ENCODE results near the gene PLEKHA1. TPM values are rescaled to one million over a fixed set of nuclear protein-coding genes. Genes with fewer than 3 reads are reported as not detected.

PLEKHA1 gene
- total RNA-seq, 1 donor from 2014 or later: 44.3 TPM

GRCh38 chr10:122461367-122461728, 86.8 kb downstream of the PLEKHA1 start, which contains the start of gene HTRA1:
TSS of gene HTRA1 (plus strand) at chr10:122461553. CDS start at chr10:122461653, 100 bp downstream.
- H3K27me3 Mint-ChIP-seq: peaks cover 78% of the 10 kb centered on the region
- no peak for TF ChIP-seq CTCF (IDR thresholded peaks at IDR 0.05; ENCODE audit: unreplicated experiment)
- H3K36me3 Mint-ChIP-seq (ENCODE audit: insufficient read depth): no peaks in the 10 kb centered on the region
- H3K4me3 Mint-ChIP-seq (ENCODE audit: low read depth): peak within 1 kb of the TSS; percentile 63
- H3K9me3 Mint-ChIP-seq (ENCODE audit: low read depth): no peaks in the 10 kb centered on the region
- peak; percentile 44 for DNase-seq (ENCODE audit: low spot score, unreplicated experiment)
- H3K27ac Mint-ChIP-seq: no peak within 1 kb of the TSS
- H3K4me1 Mint-ChIP-seq (ENCODE audit: low read depth): peaks cover 4% of the 10 kb centered on the region

- Mint-ChIP-seq H3K36me3 (ENCODE audit: insufficient read depth) (no peaks in the 10 kb centered on the region), H3K4me1 (ENCODE audit: low read depth) (peaks cover 4% of the 10 kb centered on the region), H3K4me3 (ENCODE audit: low read depth) (peak overlapping the region; percentile 63), H3K9me3 (ENCODE audit: low read depth) (no peaks in the 10 kb centered on the region), H3K27me3 (peaks cover 79% of the 10 kb centered on the region), H3K27ac (no peak overlapping the region)
- no peak for DNase-seq (ENCODE audit: low spot score, unreplicated experiment)
- no peak for TF ChIP-seq CTCF (IDR thresholded peaks at IDR 0.05; ENCODE audit: unreplicated experiment)
Measured at GRCh38 chr10:122461729-122462532, 87.4 kb downstream of the PLEKHA1 start.

GRCh38 chr10:122462533-122463465, 88.3 kb downstream of the PLEKHA1 start:
- H3K27me3 Mint-ChIP-seq: peaks cover 85% of the 10 kb centered on the region
- no peaks in the 10 kb centered on the region for H3K9me3 Mint-ChIP-seq (ENCODE audit: low read depth)
- H3K4me1 Mint-ChIP-seq (ENCODE audit: low read depth): peaks cover 4% of the 10 kb centered on the region
- no peak for TF ChIP-seq CTCF (IDR thresholded peaks at IDR 0.05; ENCODE audit: unreplicated experiment)
- DNase-seq (ENCODE audit: low spot score, unreplicated experiment): no peak
- no peaks in the 10 kb centered on the region for H3K36me3 Mint-ChIP-seq (ENCODE audit: insufficient read depth)
- peak overlapping the region; percentile 63 for H3K4me3 Mint-ChIP-seq (ENCODE audit: low read depth)
- H3K27ac Mint-ChIP-seq: no peak overlapping the region

GRCh38 chr10:122463466-122464249, 89.2 kb downstream of the PLEKHA1 start:
- peaks cover 84% of the 10 kb centered on the region for H3K27me3 Mint-ChIP-seq
- H3K27ac Mint-ChIP-seq: no peak overlapping the region
- TF ChIP-seq CTCF (IDR thresholded peaks at IDR 0.05; ENCODE audit: unreplicated experiment): no peak
- peak overlapping the region; percentile 42 for H3K4me3 Mint-ChIP-seq (ENCODE audit: low read depth)
- H3K36me3 Mint-ChIP-seq (ENCODE audit: insufficient read depth): no peaks in the 10 kb centered on the region
- no peaks in the 10 kb centered on the region for H3K9me3 Mint-ChIP-seq (ENCODE audit: low read depth)
- DNase-seq (ENCODE audit: low spot score, unreplicated experiment): no peak
- peaks cover 4% of the 10 kb centered on the region for H3K4me1 Mint-ChIP-seq (ENCODE audit: low read depth)

GRCh38 chr10:122464250-122464510, 89.7 kb downstream of the PLEKHA1 start:
- no peak overlapping the region for H3K4me3 Mint-ChIP-seq (ENCODE audit: low read depth)
- H3K27me3 Mint-ChIP-seq: peaks cover 84% of the 10 kb centered on the region
- peaks cover 4% of the 10 kb centered on the region for H3K4me1 Mint-ChIP-seq (ENCODE audit: low read depth)

More at GRCh38 chr10:122464250-122464510, 89.7 kb downstream of the PLEKHA1 start:
- no peak for TF ChIP-seq CTCF (IDR thresholded peaks at IDR 0.05; ENCODE audit: unreplicated experiment)
- no peak for DNase-seq (ENCODE audit: low spot score, unreplicated experiment)
- no peaks in the 10 kb centered on the region for H3K9me3 Mint-ChIP-seq (ENCODE audit: low read depth)
- H3K36me3 Mint-ChIP-seq (ENCODE audit: insufficient read depth): no peaks in the 10 kb centered on the region
- H3K27ac Mint-ChIP-seq: no peak overlapping the region

Data from progenitor cell of endocrine pancreas (in vitro differentiated cells).